ENCODE results near the gene SETBP1.

SETBP1 gene

GRCh38 chr18:45049578-45050319 lies 369.1 kb downstream of the SETBP1 start:
- no peak for DNase-seq

- no peak for DNase-seq
Measured at GRCh38 chr18:45050712-45051601, 370.3 kb downstream of the SETBP1 start.

GRCh38 chr18:45054636-45055035 lies 373.9 kb downstream of the SETBP1 start:
- no peak for DNase-seq

GRCh38 chr18:45055811-45056210 lies 375.1 kb downstream of the SETBP1 start:
- no peak for DNase-seq

GRCh38 chr18:45056926-45057325 lies 376.2 kb downstream of the SETBP1 start:
- no peak for DNase-seq

GRCh38 chr18:45057955-45058600 lies 377.4 kb downstream of the SETBP1 start:
- DNase-seq = no peak

- DNase-seq = no peak
Measured at GRCh38 chr18:45059695-45060094, 379.0 kb downstream of the SETBP1 start.

GRCh38 chr18:45060102-45060501 lies 379.4 kb downstream of the SETBP1 start:
- no peak for DNase-seq

- DNase-seq = no peak
Measured at GRCh38 chr18:45061359-45061758, 380.7 kb downstream of the SETBP1 start.

GRCh38 chr18:45063246-45064038 lies 382.8 kb downstream of the SETBP1 start:
- DNase-seq = no peak

GRCh38 chr18:45066210-45066609 lies 385.5 kb downstream of the SETBP1 start:
- DNase-seq = no peak

GRCh38 chr18:45066886-45067285 lies 386.2 kb downstream of the SETBP1 start:
- no peak for DNase-seq

- no peak for DNase-seq
Measured at GRCh38 chr18:45068400-45069094, 387.9 kb downstream of the SETBP1 start.

- DNase-seq = no peak
Measured at GRCh38 chr18:45069546-45069945, 388.9 kb downstream of the SETBP1 start.

GRCh38 chr18:45071956-45072355 lies 391.3 kb downstream of the SETBP1 start:
- no peak for DNase-seq

- DNase-seq = no peak
Measured at GRCh38 chr18:45073556-45073955, 392.9 kb downstream of the SETBP1 start.

GRCh38 chr18:45081566-45082181 lies 401.0 kb downstream of the SETBP1 start:
- no peak for DNase-seq

- no peak for DNase-seq
Measured at GRCh38 chr18:45083226-45083855, 402.7 kb downstream of the SETBP1 start.

- DNase-seq = no peak
Measured at GRCh38 chr18:45084206-45084605, 403.5 kb downstream of the SETBP1 start.

- DNase-seq = no peak
Measured at GRCh38 chr18:45085916-45086624, 405.4 kb downstream of the SETBP1 start.
